HepG2 (cell line): ENCODE results near the gene TMEM121. TPM values are rescaled to one million over a fixed set of nuclear protein-coding genes. Genes with fewer than 3 reads are reported as not detected.

Experiments used
- HMGA1 ChIP-seq: sonication (generic); formaldehyde crosslinking; conservative IDR thresholded peaks from 2 replicates; pipeline ENCODE4 v1.4.0; 2020; ENCODE audit warnings: missing genetic modification reagents
- IKZF4 ChIP-seq: sonication (generic); formaldehyde crosslinking; IDR thresholded peaks from 2 replicates; pipeline ENCODE4 v1.5.1; 2020; ENCODE audit warnings: borderline replicate concordance, mild to moderate bottlenecking, low read depth, missing genetic modification reagents; ENCODE audit errors: not compliant biosample characterization
- MNT ChIP-seq: fragments of 450-650 bp; IDR thresholded peaks from 2 replicates; pipeline ENCODE4 v1.6.1; 2016
- PATZ1 ChIP-seq: sonication (generic); formaldehyde crosslinking; IDR thresholded peaks from 2 replicates; pipeline ENCODE4 v1.4.0; 2020; ENCODE audit warnings: missing genetic modification reagents
- PTBP1 ChIP-seq: fragments of 200-400 bp; formaldehyde crosslinking; IDR thresholded peaks from 2 replicates; pipeline ENCODE4 v1.6.1; 2018; ENCODE audit warnings: low read length, low read depth; ENCODE audit not compliant: poor library complexity, severe bottlenecking
- TP53 ChIP-seq: sonication (generic); formaldehyde crosslinking; conservative IDR thresholded peaks from 2 replicates; pipeline ENCODE4 v1.4.0; 2020; ENCODE audit warnings: missing genetic modification reagents
- ZFP90 ChIP-seq: sonication (generic); formaldehyde crosslinking; IDR thresholded peaks from 2 replicates; pipeline ENCODE4 v1.8.0; 2022; ENCODE audit warnings: missing genetic modification reagents, mild to moderate bottlenecking, inconsistent platforms, borderline replicate concordance
- ZKSCAN1 ChIP-seq: fragments of 150-350 bp; IDR thresholded peaks from 2 replicates; pipeline ENCODE4 v1.6.1; 2014; ENCODE audit warnings: low read length
- ZNF713 ChIP-seq: sonication (generic); formaldehyde crosslinking; IDR thresholded peaks from 2 replicates; pipeline ENCODE4 v1.4.0; 2020; ENCODE audit warnings: mild to moderate bottlenecking, missing genetic modification reagents
- polyA plus RNA-seq, 8 experiments: library from polyadenylated mRNA; depleted of rRNA in 3 of 8; stranded (reverse) in 7 of 8; unstranded in 1 of 8; fragments of >200 nt; fragmentation: Illumina TruSeq in 4 of 8; extraction: Trizol in 4 of 8; gene quantifications; 2 replicates each; pipeline versions ENCODE4 v1.2.1 to v1.2.3, GENCODE V29; 2011 to 2016; ENCODE audit warnings: low read depth in 4 of 8, missing spikeins in 1 of 8, mixed read lengths in 1 of 8; ENCODE audit not compliant: insufficient read depth in 1 of 8
- total RNA-seq, 5 experiments: library from RNA; depleted of rRNA; stranded (reverse); fragments of >200 nt; fragmentation: Illumina TruSeq; extraction: Trizol; gene quantifications; 2 replicates each; pipeline ENCODE4 v1.2.3, GENCODE V29; 2016; ENCODE audit warnings: low read depth in 1 of 5
- TF ChIP-seq, protein P1 (sequence below), 2 experiments: fragments of 450-650 bp in 1 of 2; sonication (generic) in 1 of 2; formaldehyde crosslinking in 1 of 2; IDR thresholded peaks; 2 replicates each; pipeline versions ENCODE4 v1.6.1 to v1.8.0; 2016 to 2022; ENCODE audit warnings: antibody characterized with exemption in 1 of 2, mild to moderate bottlenecking in 1 of 2, missing genetic modification reagents in 1 of 2
- TF ChIP-seq, protein P2 (sequence below): sonication (generic); formaldehyde crosslinking; IDR thresholded peaks from 2 replicates; pipeline ENCODE4 v1.9.0; 2021; ENCODE audit warnings: missing genetic modification reagents, borderline replicate concordance

Gene TMEM121
- total and polyA plus RNA-seq, 2 of the 13 experiments (the other 11 are each of a cell fraction or from before 2014, with no cell fraction given): 6.6 to 19.0 TPM

DNA sequence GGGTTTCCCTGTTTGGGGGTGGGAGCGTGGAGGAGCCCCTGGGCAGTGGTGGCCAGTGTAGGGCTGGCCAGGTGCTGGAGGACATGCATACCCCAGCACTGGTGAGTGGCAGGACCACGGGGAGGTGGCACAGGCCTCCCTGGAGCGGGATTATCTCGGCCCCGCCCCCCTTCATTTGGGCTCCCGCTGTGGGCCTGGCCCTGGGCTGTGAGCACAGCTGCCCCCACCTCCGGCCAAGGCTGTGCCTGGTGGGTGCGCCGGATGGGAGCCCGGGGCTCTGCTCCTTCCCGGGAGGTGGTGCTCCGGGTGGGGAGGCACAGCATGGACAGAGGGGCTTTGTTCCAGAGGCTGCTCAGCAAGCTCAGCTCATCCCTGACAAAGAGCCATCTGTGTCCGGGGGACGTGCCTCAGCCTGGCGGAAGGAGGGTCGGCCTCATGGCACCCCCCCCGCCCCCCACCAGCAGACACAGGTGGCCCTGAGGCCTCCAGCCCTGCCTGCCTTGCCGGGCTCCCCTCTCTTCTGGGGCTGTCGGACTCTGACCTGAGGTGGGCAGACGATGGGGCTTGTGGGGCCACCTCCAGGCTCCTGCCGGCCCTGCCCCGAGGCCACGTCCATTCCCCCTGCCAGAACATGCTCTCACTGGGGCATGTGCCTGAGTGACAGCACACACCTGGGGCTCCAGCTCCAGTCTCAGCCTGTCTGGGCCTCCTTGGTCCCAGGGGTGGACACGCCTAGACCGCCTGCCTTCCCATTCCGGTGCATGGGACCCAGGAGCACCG, 26.9 kb upstream of the TMEM121 start (continued):
- TF ChIP-seq ZNF713 (0 out of 2 replicates have a peak, but pooled peaks have one; percentile 43), TP53 (CRISPR knock-in tag) (0 out of 2 replicates have a peak, but pooled peaks have one; percentile 12), PATZ1 (CRISPR knock-in tag) (peak; percentile 100), IKZF4 (no peak), ZFP90 (peak; percentile 74), HMGA1 (CRISPR knock-in tag) (no peak), MNT (peak; percentile 42), PTBP1 (peak; percentile 29), ZKSCAN1 (no peak)
- TF ChIP-seq, protein P1, sequence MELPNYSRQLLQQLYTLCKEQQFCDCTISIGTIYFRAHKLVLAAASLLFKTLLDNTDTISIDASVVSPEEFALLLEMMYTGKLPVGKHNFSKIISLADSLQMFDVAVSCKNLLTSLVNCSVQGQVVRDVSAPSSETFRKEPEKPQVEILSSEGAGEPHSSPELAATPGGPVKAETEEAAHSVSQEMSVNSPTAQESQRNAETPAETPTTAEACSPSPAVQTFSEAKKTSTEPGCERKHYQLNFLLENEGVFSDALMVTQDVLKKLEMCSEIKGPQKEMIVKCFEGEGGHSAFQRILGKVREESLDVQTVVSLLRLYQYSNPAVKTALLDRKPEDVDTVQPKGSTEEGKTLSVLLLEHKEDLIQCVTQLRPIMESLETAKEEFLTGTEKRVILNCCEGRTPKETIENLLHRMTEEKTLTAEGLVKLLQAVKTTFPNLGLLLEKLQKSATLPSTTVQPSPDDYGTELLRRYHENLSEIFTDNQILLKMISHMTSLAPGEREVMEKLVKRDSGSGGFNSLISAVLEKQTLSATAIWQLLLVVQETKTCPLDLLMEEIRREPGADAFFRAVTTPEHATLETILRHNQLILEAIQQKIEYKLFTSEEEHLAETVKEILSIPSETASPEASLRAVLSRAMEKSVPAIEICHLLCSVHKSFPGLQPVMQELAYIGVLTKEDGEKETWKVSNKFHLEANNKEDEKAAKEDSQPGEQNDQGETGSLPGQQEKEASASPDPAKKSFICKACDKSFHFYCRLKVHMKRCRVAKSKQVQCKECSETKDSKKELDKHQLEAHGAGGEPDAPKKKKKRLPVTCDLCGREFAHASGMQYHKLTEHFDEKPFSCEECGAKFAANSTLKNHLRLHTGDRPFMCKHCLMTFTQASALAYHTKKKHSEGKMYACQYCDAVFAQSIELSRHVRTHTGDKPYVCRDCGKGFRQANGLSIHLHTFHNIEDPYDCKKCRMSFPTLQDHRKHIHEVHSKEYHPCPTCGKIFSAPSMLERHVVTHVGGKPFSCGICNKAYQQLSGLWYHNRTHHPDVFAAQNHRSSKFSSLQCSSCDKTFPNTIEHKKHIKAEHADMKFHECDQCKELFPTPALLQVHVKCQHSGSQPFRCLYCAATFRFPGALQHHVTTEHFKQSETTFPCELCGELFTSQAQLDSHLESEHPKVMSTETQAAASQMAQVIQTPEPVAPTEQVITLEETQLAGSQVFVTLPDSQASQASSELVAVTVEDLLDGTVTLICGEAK (IDR thresholded peaks at IDR 0.05): no peak
- TF ChIP-seq, protein P1 (CRISPR knock-in tag; IDR thresholded peaks at IDR 0.05): peak; percentile 90
- TF ChIP-seq, protein P2, sequence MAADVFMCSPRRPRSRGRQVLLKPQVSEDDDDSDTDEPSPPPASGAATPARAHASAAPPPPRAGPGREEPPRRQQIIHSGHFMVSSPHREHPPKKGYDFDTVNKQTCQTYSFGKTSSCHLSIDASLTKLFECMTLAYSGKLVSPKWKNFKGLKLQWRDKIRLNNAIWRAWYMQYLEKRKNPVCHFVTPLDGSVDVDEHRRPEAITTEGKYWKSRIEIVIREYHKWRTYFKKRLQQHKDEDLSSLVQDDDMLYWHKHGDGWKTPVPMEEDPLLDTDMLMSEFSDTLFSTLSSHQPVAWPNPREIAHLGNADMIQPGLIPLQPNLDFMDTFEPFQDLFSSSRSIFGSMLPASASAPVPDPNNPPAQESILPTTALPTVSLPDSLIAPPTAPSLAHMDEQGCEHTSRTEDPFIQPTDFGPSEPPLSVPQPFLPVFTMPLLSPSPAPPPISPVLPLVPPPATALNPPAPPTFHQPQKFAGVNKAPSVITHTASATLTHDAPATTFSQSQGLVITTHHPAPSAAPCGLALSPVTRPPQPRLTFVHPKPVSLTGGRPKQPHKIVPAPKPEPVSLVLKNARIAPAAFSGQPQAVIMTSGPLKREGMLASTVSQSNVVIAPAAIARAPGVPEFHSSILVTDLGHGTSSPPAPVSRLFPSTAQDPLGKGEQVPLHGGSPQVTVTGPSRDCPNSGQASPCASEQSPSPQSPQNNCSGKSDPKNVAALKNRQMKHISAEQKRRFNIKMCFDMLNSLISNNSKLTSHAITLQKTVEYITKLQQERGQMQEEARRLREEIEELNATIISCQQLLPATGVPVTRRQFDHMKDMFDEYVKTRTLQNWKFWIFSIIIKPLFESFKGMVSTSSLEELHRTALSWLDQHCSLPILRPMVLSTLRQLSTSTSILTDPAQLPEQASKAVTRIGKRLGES (CRISPR knock-in tag): no peak
